WTC11 (cell line): ENCODE results near the gene TRMT11. TPM values are rescaled to one million over a fixed set of nuclear protein-coding genes. Genes with fewer than 3 reads are reported as not detected.
"Not testable (repeated sequence)": the region's sequence is repeated elsewhere in the genome, so short reads cannot be mapped to it uniquely, and the experiment has no call there.

ENCODE experiments used
- ATAC-seq: fragments of 200-7000 bp; cut with Tn5 transposase; 2 replicates; pipeline ENCODE4 v1.10.0; 2021; ENCODE audit warnings: mild to moderate bottlenecking, moderate library complexity
- CTCF ChIA-PET: fragments of 300-600 bp; sonication (Branson Sonifier 250); formaldehyde crosslinking; loops from one replicate; lab custom pipeline; 2021; ENCODE audit warnings: antibody characterized with exemption; lab: Charles Lee
- POLR2A ChIA-PET: fragments of 350-600 bp; sonication (Branson Sonifier 250); formaldehyde crosslinking; loops from one replicate; lab custom pipeline; 2021; ENCODE audit warnings: antibody characterized with exemption; lab: Charles Lee
- DNase-seq: peaks from one replicate; pipeline ENCODE4 v3.0.0; 2021; ENCODE audit warnings: low spot score
- H3K27ac Mint-ChIP-seq: 2 replicates; pipeline ENCODE4 v1.8.0; 2021; ENCODE audit warnings: mixed read lengths
- H3K27me3 Mint-ChIP-seq: 2 replicates; pipeline ENCODE4 v1.8.0; 2021; ENCODE audit warnings: low read depth, mild to moderate bottlenecking, moderate library complexity, mixed read lengths
- H3K36me3 Mint-ChIP-seq: 2 replicates; pipeline ENCODE4 v1.8.0; 2021; ENCODE audit warnings: mixed read lengths
- H3K4me1 Mint-ChIP-seq: 2 replicates; pipeline ENCODE4 v1.8.0; 2022; ENCODE audit warnings: mixed read lengths
- H3K4me3 Mint-ChIP-seq: 2 replicates; pipeline ENCODE4 v1.8.0; 2021; ENCODE audit warnings: mild to moderate bottlenecking, moderate library complexity, mixed read lengths
- H3K9me3 Mint-ChIP-seq: 2 replicates; pipeline ENCODE4 v1.8.0; 2021; ENCODE audit warnings: mixed read lengths
- E2F1 ChIP-seq: sonication (generic); formaldehyde crosslinking; IDR thresholded peaks from 2 replicates; pipeline ENCODE4 v1.8.0; 2022; ENCODE audit warnings: mild to moderate bottlenecking, missing genetic modification reagents
- FOXJ3 ChIP-seq: sonication (generic); formaldehyde crosslinking; IDR thresholded peaks from 2 replicates; pipeline ENCODE4 v1.9.0; 2021; ENCODE audit warnings: missing genetic modification reagents, mild to moderate bottlenecking, borderline replicate concordance
- GTF2I ChIP-seq: fragments of 250-450 bp; sonication (Bioruptor Pico); conservative IDR thresholded peaks from 2 replicates; pipeline ENCODE4 v1.4.0; 2021; ENCODE audit warnings: mild to moderate bottlenecking
- IRF2 ChIP-seq: sonication (generic); formaldehyde crosslinking; IDR thresholded peaks from 2 replicates; pipeline ENCODE4 v1.8.0; 2022; ENCODE audit warnings: low read depth, missing genetic modification reagents, borderline replicate concordance
- KAT7 ChIP-seq: sonication (generic); formaldehyde crosslinking; IDR thresholded peaks from 2 replicates; pipeline ENCODE4 v1.8.1; 2023; ENCODE audit warnings: missing genetic modification reagents, mild to moderate bottlenecking, borderline replicate concordance
- NR2C2 ChIP-seq: sonication (generic); formaldehyde crosslinking; IDR thresholded peaks from 2 replicates; pipeline ENCODE4 v1.8.0; 2022; ENCODE audit warnings: mild to moderate bottlenecking, missing genetic modification reagents
- NR3C1 ChIP-seq: sonication (generic); formaldehyde crosslinking; conservative IDR thresholded peaks from 2 replicates; pipeline ENCODE4 v1.8.1; 2023; ENCODE audit warnings: low read depth, mild to moderate bottlenecking, missing genetic modification reagents
- SMAD4 ChIP-seq: sonication (generic); formaldehyde crosslinking; IDR thresholded peaks from 2 replicates; pipeline ENCODE4 v1.8.0; 2022; ENCODE audit warnings: mild to moderate bottlenecking, missing genetic modification reagents
- SP1 ChIP-seq: sonication (generic); formaldehyde crosslinking; conservative IDR thresholded peaks from 2 replicates; pipeline ENCODE4 v1.8.1; 2022; ENCODE audit warnings: missing genetic modification reagents
- ZNF121 ChIP-seq: sonication (generic); formaldehyde crosslinking; IDR thresholded peaks from 2 replicates; pipeline ENCODE4 v1.8.0; 2023; ENCODE audit warnings: missing genetic modification reagents
- ZNF423 ChIP-seq: fragments of 250-450 bp; sonication (Bioruptor Pico); IDR thresholded peaks from 2 replicates; pipeline ENCODE4 v2.1.2; 2022; ENCODE audit warnings: mild to moderate bottlenecking, moderate library complexity
- ZNF671 ChIP-seq: fragments of 250-450 bp; sonication (Bioruptor Pico); IDR thresholded peaks from 2 replicates; pipeline ENCODE4 v1.8.0; 2021; ENCODE audit warnings: mild to moderate bottlenecking
- total RNA-seq: library from RNA; stranded (reverse); gene quantifications from 3 replicates; pipeline ENCODE4 v1.2.3, GENCODE V29; 2021
- TF ChIP-seq, protein P1 (sequence below): fragments of 250-450 bp; sonication (Bioruptor Pico); IDR thresholded peaks from 2 replicates; pipeline ENCODE4 v1.9.0; 2021; ENCODE audit warnings: mild to moderate bottlenecking, borderline replicate concordance
- TF ChIP-seq, protein P2 (sequence below): sonication (generic); formaldehyde crosslinking; IDR thresholded peaks from 2 replicates; pipeline ENCODE4 v1.8.1; 2022; ENCODE audit warnings: mild to moderate bottlenecking, missing genetic modification reagents, moderate library complexity, borderline replicate concordance

The TRMT11 gene
- total RNA-seq, 1 experiment from 2014 or later = 32.3 TPM

GRCh38 chr6:126055449-126055848 lies 69.1 kb downstream of the TRMT11 start (continued):
- TF ChIP-seq, protein P1, sequence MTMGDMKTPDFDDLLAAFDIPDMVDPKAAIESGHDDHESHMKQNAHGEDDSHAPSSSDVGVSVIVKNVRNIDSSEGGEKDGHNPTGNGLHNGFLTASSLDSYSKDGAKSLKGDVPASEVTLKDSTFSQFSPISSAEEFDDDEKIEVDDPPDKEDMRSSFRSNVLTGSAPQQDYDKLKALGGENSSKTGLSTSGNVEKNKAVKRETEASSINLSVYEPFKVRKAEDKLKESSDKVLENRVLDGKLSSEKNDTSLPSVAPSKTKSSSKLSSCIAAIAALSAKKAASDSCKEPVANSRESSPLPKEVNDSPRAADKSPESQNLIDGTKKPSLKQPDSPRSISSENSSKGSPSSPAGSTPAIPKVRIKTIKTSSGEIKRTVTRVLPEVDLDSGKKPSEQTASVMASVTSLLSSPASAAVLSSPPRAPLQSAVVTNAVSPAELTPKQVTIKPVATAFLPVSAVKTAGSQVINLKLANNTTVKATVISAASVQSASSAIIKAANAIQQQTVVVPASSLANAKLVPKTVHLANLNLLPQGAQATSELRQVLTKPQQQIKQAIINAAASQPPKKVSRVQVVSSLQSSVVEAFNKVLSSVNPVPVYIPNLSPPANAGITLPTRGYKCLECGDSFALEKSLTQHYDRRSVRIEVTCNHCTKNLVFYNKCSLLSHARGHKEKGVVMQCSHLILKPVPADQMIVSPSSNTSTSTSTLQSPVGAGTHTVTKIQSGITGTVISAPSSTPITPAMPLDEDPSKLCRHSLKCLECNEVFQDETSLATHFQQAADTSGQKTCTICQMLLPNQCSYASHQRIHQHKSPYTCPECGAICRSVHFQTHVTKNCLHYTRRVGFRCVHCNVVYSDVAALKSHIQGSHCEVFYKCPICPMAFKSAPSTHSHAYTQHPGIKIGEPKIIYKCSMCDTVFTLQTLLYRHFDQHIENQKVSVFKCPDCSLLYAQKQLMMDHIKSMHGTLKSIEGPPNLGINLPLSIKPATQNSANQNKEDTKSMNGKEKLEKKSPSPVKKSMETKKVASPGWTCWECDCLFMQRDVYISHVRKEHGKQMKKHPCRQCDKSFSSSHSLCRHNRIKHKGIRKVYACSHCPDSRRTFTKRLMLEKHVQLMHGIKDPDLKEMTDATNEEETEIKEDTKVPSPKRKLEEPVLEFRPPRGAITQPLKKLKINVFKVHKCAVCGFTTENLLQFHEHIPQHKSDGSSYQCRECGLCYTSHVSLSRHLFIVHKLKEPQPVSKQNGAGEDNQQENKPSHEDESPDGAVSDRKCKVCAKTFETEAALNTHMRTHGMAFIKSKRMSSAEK = no peak

DNA sequence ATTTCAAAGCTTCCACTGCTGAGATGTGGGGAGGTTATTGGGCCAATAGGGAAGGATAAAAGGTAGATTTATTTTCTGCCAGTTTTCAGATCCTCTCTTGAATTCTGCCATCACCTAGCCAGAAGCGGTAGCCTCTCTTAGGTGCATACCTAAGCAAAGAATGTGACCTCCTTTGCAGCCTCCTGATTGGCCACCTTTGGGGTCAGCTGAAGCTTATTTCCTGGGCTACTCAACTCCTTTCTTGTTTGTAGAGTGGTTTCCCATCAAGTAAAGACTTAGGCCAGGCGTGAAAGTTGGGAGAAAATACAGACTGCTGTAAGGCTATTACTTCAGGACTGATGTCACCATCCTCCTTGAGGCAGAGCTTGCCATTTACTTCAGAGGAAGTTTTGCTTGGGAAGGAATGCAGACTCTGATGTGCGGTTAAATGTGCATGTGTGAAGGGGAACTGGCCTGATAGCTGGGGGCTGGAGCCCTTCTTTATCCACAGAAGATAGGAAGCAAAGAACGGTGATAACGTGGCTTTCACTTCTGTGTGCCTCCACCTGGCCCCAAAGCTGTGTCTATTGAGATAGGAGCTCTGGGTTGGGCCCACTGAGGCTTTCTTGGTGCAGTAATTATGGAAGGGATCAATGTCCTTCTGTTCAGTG lies 70.1 kb downstream of the TRMT11 start:
- peak; percentile 78 for ATAC-seq
- peaks cover 16% of the 10 kb centered on the region; the same call in 1 of the 2 replicates for H3K36me3 Mint-ChIP-seq
- H3K27me3 Mint-ChIP-seq = no peaks in the 10 kb centered on the region
- H3K27ac Mint-ChIP-seq = no peak overlapping the region; the same call in 1 of the 2 replicates
- no peak overlapping the region for H3K4me3 Mint-ChIP-seq
- ChIA-PET CTCF (interaction anchor here (0.8 kb wide), 1 partner anchor 21 kb away, joined by 3 read pairs; no protein-coding TSS in a partner anchor), POLR2A (no interaction called here)
- TF ChIP-seq ZNF121 (CRISPR knock-in tag) = no peak
- DNase-seq = no peak
- peaks cover 7% of the 10 kb centered on the region for H3K4me1 Mint-ChIP-seq
- no peaks in the 10 kb centered on the region for H3K9me3 Mint-ChIP-seq

GRCh38 chr6:126058085-126058484 lies 71.7 kb downstream of the TRMT11 start:
- POLR2A ChIA-PET, ATAC-seq, H3K4me1 Mint-ChIP-seq, H3K4me3 Mint-ChIP-seq, H3K27ac Mint-ChIP-seq, H3K9me3 Mint-ChIP-seq, CTCF ChIA-PET, DNase-seq, H3K27me3 Mint-ChIP-seq: not testable (repeated sequence)
- peaks cover 13% of the 10 kb centered on the region; the same call in 1 of the 2 replicates for H3K36me3 Mint-ChIP-seq

DNA sequence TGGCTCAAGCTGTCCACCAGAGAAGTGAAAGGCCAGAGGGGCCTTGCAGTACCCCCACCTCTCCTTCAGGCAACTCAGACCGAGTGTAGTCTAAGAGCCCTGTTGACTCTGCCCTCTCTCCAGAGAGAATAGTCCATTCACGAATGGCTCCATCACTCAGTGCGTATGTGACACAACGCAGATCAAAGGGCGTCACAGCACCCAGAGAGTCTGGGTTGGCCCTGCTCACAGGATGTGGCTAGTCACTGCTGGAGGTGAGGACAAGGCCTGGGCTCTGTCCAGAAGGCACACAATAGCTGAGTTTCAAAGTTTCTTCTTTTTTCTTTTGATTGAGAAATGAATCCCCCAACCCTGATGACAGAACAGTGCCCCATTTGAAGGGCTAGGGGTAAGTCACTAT lies 74.1 kb downstream of the TRMT11 start:
- H3K4me3 Mint-ChIP-seq = no peak overlapping the region
- H3K36me3 Mint-ChIP-seq = peaks cover 11% of the 10 kb centered on the region
- TF ChIP-seq FOXJ3 = no peak
- no peak for TF ChIP-seq SMAD4
- TF ChIP-seq, all 79 proteins: peak for 0
- Mint-ChIP-seq H3K9me3 (no peaks in the 10 kb centered on the region), H3K4me1 (peaks cover 17% of the 10 kb centered on the region), H3K27ac (no peak overlapping the region), H3K27me3 (no peaks in the 10 kb centered on the region)
- ChIA-PET POLR2A (no interaction called here), CTCF (no interaction called here)
- no peak for DNase-seq
- ATAC-seq = 0 out of 2 replicates have a peak, but pooled peaks have one; percentile 16

DNA sequence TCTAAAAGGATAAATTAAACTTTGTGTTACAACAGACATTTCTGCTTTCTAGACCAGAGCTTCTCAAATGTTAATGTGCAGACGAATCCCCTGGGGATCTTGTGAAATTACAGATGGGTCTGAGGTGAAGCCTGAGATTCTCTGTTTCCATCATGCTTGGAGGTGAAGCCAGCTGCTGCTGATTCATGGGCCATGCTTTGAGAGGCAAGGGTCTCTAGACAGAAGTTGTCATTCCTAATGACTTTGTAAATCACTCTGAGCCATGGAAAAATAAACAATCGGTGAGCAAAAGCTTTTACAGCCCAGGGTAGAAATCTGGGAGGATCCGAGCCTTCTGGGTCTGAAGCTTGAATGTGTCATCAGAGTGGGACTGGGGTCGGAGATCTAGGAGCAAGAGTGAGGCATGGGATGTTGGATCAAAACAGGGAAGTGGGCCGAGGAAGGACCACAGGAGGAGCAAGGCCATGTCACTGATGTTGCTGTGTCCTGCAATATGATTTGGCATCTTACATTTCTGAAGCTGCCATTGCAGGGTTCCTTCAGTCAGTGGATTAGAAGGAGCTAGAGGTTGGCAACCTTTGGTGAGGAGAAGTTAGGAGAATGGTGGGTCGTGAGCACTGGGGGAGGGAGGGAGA lies 77.3 kb downstream of the TRMT11 start:
- Mint-ChIP-seq H3K4me3 (no peak overlapping the region), H3K9me3 (no peaks in the 10 kb centered on the region), H3K27me3 (no peaks in the 10 kb centered on the region), H3K36me3 (peaks cover 9% of the 10 kb centered on the region), H3K4me1 (peaks cover 9% of the 10 kb centered on the region), H3K27ac (peak overlapping the region; percentile 3)
- CTCF ChIA-PET = interaction anchor here (1.5 kb wide), 1 partner anchor 107 kb away, joined by 4 read pairs; no protein-coding TSS in a partner anchor
- ATAC-seq (peak; percentile 63), DNase-seq (no peak)
- no peak for TF ChIP-seq ZNF423 (CRISPR knock-in tag)
- TF ChIP-seq ZNF671 (CRISPR knock-in tag) = no peak
- POLR2A ChIA-PET = no interaction called here

DNA sequence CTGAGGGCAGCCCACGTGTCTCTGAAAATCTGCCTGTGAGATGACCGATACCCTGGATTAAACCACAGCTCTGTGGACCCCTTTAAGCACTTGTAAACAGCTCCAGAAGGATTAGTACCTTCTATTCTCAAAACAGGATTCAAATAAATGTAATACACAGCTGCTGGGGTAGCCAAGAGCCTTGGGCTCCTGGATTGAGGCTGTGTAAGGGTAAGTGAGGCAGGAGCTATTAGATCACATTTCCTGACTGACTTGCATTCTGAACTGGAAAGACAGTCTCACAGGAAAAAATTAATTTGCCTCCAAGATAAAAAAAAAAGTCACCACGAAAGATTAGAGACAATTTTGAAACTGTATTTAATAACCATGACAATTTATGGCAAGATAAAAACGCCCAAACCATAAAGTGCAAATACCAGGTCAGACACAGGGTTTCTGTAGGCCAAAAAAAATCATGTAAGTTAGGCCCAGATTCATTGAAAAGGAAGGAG lies 78.0 kb downstream of the TRMT11 start:
- POLR2A ChIA-PET = no interaction called here
- Mint-ChIP-seq H3K4me3 (no peak overlapping the region), H3K27me3 (no peaks in the 10 kb centered on the region), H3K36me3 (peaks cover 9% of the 10 kb centered on the region), H3K4me1 (peaks cover 9% of the 10 kb centered on the region), H3K27ac (no peak overlapping the region), H3K9me3 (no peaks in the 10 kb centered on the region)
- ATAC-seq (no peak), DNase-seq (no peak)
- CTCF ChIA-PET = no interaction called here
- TF ChIP-seq ZNF121 (CRISPR knock-in tag) = no peak
- TF ChIP-seq KAT7 (CRISPR knock-in tag) = no peak
- TF ChIP-seq, protein P2, sequence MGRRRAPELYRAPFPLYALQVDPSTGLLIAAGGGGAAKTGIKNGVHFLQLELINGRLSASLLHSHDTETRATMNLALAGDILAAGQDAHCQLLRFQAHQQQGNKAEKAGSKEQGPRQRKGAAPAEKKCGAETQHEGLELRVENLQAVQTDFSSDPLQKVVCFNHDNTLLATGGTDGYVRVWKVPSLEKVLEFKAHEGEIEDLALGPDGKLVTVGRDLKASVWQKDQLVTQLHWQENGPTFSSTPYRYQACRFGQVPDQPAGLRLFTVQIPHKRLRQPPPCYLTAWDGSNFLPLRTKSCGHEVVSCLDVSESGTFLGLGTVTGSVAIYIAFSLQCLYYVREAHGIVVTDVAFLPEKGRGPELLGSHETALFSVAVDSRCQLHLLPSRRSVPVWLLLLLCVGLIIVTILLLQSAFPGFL = no peak
- no peak for TF ChIP-seq GTF2I (CRISPR knock-in tag)
- TF ChIP-seq SP1 (CRISPR knock-in tag) = no peak
- TF ChIP-seq NR3C1 = no peak
- no peak for TF ChIP-seq E2F1 (CRISPR knock-in tag)
- no peak for TF ChIP-seq NR2C2 (CRISPR knock-in tag)
- no peak for TF ChIP-seq IRF2 (CRISPR knock-in tag)
- no peak for TF ChIP-seq ZNF671 (CRISPR knock-in tag)
